Stimulated activated CD4-positive, alpha-beta T cell treated with anti-CD3 and anti-CD28 coated beads, Interleukin-2, amount 100 ng/mL, for 24 hours (primary cell): ENCODE measurements around the gene PDPN.

Experiments
- DNase-seq, 2 donors: peaks; one replicate each; pipeline ENCODE4 v3.0.0-alpha.2; 2020

Gene PDPN

DNA sequence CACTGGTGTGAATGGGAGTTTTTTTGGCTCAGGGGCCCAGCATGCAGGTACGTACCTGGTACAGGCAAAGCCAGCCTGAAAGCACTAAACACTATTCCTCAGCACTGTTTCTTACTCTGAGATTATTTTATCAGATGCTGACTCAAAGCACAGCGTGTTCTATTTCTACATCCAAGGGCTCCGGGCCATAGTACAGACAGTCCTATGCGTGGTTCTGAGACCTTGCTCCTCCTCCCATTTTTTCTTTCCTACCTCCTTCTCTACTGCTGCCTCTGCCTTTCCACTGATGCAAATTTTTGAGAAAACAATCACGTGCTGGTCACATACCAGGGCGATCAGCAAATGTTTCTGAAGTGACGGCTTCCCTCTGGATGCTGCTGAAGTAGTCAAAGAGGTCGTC lies 36.3 kb downstream of the PDPN start:
- DNase-seq, result no peak

DNA sequence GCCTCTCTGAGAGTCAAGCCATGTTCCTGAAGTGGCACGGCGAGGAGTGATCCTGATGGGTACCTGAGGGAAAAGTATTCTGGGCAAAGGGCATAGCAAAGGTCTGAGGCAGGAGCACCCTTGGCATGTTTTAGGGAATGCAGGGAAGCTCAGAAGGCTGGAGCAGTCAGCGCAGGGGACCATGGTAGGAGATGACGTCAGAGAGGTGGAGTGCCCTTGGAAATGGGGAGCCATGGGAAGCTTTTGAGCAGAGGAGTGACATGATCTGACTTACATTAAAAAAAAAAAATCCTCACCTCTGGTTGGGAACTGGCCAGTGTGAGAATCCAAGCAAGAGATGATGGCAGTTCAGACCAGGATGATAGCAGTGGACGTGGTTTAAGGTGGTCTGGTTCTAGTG lies 37.2 kb downstream of the PDPN start:
- no peak for DNase-seq

DNA sequence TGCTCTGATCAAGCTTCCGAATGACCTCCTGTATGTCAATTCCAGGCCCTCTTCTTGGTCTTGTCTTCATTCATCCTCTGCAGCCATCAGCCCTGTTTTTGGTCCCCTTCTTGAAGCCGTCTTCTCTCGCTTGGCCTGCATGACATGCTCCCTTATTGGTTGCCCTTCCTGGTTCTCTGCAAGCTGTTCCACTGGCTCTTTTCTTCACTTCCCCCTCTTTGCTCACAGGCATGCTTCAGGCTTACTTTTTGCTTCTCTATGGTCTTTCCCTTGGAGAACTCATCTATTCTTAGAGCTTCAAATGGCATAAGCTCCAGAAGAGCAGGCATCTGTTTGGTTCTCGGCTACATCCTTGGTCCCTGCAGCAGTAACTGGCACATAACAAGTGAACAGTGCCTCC lies 38.8 kb downstream of the PDPN start:
- no peak for DNase-seq

DNA sequence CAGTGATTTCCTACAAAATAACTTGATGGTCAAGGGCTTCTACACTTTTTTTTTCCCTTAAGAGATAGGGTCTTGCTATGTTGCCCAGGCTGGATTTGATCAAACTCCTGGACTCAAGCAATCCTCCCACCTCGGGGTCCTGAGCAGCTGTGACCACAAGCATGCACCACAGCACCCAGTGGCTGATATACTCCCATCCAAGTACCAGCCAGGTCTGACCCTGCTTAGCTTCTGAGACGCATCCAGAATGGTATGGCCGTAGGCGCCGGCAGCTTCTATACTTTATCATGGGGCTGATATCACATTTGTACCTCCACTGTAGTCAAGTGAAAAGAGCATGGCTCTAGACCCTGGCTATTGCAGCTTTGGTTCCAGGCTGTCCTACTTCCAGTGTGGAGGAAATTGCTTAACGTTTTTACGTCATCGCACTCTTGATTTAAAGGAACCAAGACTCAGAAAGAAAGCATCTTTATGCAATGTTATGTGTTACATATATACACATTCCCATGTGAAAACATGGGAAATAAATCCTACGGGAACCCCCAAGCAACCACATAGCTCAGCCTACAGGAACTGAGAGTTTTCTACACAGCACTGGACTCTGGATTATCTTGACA lies 39.5 kb downstream of the PDPN start:
- DNase-seq, result no peak

DNA sequence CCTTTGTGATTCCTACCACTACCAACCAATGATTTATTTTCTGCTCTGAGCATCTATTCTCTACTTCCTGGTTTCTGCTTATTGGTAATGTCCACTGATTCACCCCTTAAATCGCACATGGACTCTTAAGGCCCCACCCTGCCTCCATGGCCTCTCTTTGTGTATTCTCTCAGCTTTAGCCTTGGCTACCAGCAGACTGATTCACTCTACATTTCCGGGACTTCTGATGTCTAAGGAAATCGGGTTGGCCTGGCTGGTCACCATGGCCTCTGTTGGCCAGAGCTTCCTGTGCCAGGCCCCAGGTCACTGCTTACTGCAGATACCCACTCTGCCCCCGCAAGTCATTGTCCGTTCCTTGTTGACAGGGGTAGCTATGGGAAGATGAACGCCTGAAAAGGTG lies 40.9 kb downstream of the PDPN start:
- no peak for DNase-seq

DNA sequence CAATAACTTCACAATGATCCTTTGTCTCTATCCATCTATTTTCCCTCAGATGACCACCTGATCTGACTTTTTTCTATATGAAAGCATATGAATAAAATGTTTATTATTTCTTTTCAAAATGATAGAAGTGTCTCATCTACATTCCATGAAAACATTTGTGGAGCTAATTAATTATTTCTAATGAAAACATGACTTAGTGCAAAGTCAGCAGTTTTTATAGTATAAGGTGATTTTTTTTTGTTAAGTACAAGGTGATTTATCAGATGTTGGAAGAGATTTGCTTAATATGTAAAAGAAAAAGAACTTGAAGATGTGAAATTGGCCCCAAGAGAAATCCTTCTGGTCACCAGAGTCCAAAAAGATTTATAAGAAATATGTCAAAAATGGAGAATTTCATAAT lies 43.5 kb downstream of the PDPN start:
- no peak for DNase-seq

DNA sequence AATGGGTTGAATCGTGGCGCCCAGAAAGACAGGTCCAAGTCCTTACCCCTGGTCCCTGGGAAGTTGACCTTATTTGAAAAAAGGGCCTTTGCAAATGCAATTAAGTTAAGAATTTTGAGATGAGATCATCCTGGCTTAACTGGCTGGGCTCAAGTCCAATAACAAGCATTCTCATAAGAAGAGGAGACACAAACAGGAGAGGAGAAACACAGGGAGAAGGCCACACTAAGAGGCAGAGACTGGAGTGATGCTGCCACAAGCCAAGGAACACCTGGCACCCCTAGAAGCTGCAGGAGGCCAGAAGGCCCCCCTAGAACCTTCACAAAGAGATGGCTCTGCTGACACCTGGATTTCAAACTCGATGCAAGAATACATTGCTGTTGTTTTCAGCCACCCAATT lies 44.6 kb downstream of the PDPN start:
- DNase-seq, result no peak

DNA sequence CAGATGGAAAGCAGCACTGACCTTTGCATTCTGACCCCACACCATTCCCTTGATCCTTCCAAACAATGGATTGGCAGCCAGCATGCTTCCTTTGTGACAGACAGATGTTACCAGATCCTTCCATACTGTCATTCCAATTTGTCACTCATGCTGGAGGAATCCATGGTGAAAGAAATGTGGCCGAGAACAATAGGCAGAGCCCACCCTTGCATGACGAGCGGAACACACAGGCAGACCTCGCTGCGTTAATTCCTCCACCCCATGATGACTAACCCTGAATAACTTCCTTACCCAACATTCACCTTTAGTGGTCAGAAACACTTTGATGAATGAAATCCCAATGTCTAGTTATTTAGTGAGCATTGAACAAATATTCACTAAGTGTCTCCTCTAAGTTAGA lies 45.1 kb downstream of the PDPN start:
- DNase-seq, result no peak

DNA sequence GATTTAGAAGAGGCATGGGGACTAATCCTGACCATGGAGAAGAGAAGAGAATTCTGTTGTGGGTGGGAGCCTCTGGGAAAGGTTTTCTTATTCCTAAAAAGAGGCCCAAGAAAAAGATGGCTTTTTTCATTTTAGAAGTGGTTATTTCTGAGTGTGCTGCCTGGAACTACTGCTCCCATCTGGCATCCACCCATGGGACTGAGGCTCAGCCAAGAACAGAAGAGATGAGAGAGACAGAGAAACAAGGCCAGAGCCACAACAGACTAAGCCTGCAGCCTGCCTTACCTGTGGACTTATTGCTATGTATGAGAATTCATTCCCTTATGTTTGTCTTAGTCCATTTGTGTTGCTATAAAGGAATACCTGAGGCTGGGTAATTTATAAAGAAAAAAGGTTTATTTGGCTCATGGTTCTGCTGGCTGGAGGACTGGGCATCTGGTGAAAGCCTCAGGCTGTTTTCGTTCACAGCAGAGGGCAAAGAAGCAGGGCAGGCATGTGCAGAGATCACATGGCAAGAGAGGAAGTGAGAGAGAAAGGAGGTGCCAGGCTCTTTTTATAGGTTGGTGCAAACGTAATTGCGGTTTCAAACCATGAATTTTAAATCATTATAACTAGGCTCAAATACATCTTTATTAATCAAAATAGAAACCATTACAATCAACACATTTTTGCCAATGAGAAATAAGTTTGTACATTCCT lies 58.8 kb downstream of the PDPN start:
- no peak for DNase-seq

DNA sequence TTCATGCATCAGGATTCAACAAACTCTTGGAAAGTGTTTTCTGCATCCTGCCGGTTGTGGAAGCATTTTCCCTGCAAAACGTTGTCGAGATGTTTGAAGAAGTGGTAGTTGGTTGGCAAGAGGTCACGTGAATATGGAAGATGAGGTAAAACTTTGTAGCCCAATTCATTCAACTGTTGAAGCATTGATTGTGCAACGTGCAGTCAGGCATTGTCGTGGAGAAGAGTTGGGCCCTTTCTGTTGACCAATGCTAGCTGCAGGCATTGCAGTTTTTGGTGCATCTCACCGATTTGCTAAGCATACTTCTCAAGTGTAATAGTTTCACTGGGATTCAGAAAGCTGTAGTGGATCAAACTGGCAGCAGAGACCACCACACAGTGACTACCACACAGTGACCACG lies 59.4 kb downstream of the PDPN start:
- no peak for DNase-seq

DNA sequence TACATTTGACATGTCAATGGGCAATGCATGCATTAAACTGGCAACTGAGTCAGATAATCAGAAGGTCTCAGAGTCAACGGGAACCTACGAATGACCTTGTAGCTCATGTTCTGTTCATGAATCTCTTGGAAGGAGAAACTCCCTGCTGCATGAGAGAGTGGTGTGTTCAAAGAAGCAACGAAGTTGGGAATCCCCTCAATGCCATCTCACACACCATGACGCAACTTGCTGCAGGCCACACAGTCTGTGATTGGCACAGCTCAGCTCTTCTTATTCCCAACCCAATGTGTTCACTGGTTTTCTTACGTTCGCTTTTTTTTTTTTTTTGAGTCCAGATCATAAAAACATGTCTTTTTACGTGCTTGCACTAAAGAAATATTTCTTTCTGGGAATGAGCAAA lies 62.9 kb downstream of the PDPN start:
- no peak for DNase-seq

DNA sequence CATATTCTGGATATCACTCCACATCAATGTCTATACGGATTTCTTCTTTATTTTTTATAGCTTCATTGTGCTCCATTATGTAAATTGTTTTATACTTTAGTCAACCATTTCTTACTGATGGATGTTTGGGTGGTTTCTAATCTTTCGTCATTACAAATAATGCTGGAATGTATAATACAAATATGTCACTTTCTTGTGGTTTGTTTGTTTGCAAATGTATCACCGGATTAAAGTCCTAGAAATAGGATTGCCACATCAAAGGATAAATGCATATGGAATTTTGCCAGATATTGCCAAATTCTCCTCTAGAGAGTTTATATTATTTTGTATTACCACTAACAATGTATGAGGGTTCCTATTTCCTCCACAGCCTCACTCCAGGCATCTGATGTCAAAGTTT lies 67.6 kb downstream of the PDPN start:
- no peak for DNase-seq

DNA sequence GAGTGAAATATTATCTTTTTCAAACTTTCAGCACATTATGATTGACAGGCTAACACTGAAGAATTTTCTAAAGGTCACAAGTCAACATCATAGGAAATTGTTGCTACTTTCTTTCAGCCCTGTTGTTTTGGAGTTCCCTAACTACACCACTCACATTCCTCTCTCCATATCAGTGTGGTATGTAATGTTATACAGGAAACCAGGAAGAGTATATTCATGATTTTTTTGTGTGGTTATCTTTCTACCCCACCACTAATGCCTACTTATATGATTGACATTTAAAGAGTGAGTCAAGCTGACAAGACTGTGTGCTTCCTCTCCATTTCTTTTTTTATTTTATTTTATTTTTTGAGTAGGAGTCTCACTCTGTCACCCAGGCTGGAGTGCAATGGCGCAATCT lies 68.6 kb downstream of the PDPN start:
- DNase-seq, result no peak

DNA sequence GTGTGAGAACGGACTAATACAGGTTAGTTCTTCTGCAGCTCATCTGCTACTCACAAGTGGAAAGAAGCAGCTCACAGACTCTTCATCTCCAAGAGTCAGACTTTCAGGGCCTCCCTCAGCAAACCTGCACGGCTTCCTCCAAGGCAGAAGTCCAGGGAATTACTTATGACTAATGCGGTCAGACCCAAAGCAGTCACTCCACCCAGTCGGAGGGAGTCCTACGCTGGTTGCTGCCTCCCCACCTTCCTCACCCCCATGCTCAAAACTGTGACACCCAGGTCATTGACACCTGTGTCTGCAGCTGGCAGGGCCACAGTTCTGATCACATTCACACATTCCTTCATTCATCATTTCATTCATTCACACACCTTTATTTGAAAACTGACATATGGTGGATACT lies 77.9 kb downstream of the PDPN start:
- DNase-seq, result no peak

DNA sequence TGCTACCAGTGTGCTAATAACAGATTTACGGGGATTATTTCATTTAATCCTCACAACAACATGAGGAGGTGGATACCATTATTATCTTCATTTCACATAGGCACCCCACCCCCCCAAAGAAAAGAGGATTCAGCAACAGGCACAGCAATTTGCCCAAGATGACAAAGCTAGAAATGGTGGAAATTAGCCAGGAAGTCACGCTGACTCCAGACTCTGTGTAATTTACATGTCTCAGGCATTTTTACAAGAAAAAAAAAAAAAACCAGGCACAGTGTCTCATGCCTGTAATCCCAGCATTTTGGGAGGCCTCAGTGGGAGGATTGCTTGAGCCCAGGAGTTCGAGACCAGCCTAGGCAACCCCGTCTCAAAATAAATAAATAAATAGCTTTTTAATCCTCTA lies 78.9 kb downstream of the PDPN start:
- no peak for DNase-seq

DNA sequence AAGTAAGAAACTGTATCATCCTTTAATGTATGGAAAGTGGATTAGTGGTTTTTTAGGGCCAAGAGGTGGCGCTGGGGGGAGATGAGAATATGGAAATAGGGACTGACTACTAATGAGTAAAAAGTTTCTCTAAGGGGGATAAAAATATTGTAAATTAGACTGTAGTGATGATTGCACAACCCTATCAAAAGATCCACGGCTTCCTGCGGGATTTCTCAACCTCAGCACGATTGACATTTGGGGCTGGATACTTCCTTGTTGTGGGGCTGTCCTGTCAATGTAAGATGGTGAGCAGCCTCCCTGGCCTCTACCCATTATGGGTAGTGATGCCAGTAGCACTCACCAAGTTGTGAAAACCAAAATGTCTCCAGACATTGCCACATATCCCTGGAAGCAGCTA lies 80.3 kb downstream of the PDPN start:
- DNase-seq, result no peak

DNA sequence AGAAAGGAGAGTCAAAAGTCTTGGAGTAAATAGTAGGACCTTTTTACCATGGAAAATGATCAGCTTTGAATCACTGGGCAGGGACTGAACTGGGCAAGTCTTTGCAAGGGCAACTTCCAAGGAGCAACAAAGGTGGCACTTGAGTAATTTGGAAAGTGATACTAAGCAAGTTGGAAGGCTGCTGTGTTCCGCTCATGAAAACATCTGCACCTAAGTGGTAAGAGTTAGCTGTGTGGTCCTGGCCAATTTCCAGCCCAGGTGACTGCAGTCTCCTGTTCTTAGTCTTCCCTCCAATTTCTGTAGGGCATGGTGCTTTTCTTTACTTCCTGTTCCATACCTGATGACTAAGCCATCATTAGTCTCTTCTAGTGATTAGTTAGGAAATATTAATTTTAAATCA lies 80.8 kb downstream of the PDPN start:
- DNase-seq, result no peak

DNA sequence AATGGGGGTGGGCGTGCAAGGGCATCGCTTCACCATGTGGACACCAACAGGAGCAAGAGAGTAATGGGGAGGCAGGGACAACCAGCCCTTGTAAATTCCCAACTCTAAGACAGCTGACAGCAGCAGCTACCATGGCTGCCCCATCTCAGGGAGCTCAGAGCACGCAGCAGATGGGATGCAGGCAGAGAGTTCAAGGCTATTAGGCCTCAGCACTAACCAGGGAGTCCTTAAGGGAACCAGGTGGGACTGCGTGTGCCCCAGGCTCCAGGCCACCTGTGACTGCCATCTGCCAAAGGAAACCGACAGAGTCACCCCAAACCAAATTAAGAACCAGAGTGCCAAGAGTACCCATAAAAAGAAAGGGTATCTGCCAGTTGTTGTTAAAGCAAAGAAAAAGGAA lies 82.7 kb downstream of the PDPN start:
- no peak for DNase-seq
